Chondrocyte (in vitro differentiated cells): ENCODE measurements around the gene C6orf163. TPM values are rescaled to one million over a fixed set of nuclear protein-coding genes. Genes with fewer than 3 reads are reported as not detected.

Experiments
- DNase-seq: peaks from one replicate; pipeline ENCODE4 v3.0.0; 2021; ENCODE audit warnings: mixed read lengths, low spot score
- H3K27ac Mint-ChIP-seq: one replicate; pipeline ENCODE4 v1.8.0; 2021; ENCODE audit warnings: mild to moderate bottlenecking, moderate library complexity, mixed read lengths; ENCODE audit not compliant: unreplicated experiment
- H3K27me3 Mint-ChIP-seq: 2 replicates; pipeline ENCODE4 v1.8.0; 2021; ENCODE audit warnings: low read depth, mixed read lengths
- H3K36me3 Mint-ChIP-seq: 2 replicates; pipeline ENCODE4 v1.8.0; 2021; ENCODE audit warnings: low read depth, mixed read lengths
- H3K4me1 Mint-ChIP-seq: 2 replicates; pipeline ENCODE4 v1.8.0; 2021; ENCODE audit warnings: low read depth, mild to moderate bottlenecking, mixed read lengths
- H3K4me3 Mint-ChIP-seq: one replicate; pipeline ENCODE4 v1.8.0; 2021; ENCODE audit warnings: mild to moderate bottlenecking, moderate library complexity, mixed read lengths; ENCODE audit not compliant: unreplicated experiment
- H3K9me3 Mint-ChIP-seq: 2 replicates; pipeline ENCODE4 v1.8.0; 2021; ENCODE audit warnings: low read depth, mixed read lengths
- CTCF ChIP-seq: fragments of 200-600 bp; sonication (generic); IDR thresholded peaks from 2 replicates; pipeline ENCODE4 v1.5.0; 2021; ENCODE audit warnings: antibody characterized with exemption, mild to moderate bottlenecking, moderate library complexity
- total RNA-seq: library from RNA; stranded (reverse); gene quantifications from 3 replicates; pipeline ENCODE4 v1.2.1, GENCODE V29; 2021

C6orf163 gene
- total RNA-seq, 1 donor from 2014 or later = 1.2 TPM

GRCh38 chr6:87366899-87367298 is 22.3 kb downstream of the C6orf163 start:
- no peaks in the 10 kb centered on the region for H3K27me3 Mint-ChIP-seq
- H3K4me1 Mint-ChIP-seq = no peaks in the 10 kb centered on the region
- H3K27ac Mint-ChIP-seq = no peak overlapping the region
- peaks cover 13% of the 10 kb centered on the region for H3K9me3 Mint-ChIP-seq
- no peak for TF ChIP-seq CTCF
- H3K36me3 Mint-ChIP-seq = peaks cover 5% of the 10 kb centered on the region
- DNase-seq = no peak
- no peak overlapping the region for H3K4me3 Mint-ChIP-seq

GRCh38 chr6:87373377-87373776 is 28.8 kb downstream of the C6orf163 start:
- Mint-ChIP-seq H3K4me1 (no peaks in the 10 kb centered on the region), H3K27me3 (no peaks in the 10 kb centered on the region), H3K4me3 (no peak overlapping the region), H3K9me3 (peaks cover 6% of the 10 kb centered on the region), H3K27ac (no peak overlapping the region), H3K36me3 (peaks cover 1% of the 10 kb centered on the region)
- no peak for DNase-seq
- TF ChIP-seq CTCF = no peak

- no peaks in the 10 kb centered on the region for H3K9me3 Mint-ChIP-seq
- TF ChIP-seq CTCF = no peak
- peaks cover 3% of the 10 kb centered on the region for H3K36me3 Mint-ChIP-seq
- no peak overlapping the region for H3K4me3 Mint-ChIP-seq
- no peaks in the 10 kb centered on the region for H3K27me3 Mint-ChIP-seq
- no peak for DNase-seq
- H3K4me1 Mint-ChIP-seq = peaks cover 6% of the 10 kb centered on the region
- no peak overlapping the region for H3K27ac Mint-ChIP-seq
Measured at GRCh38 chr6:87375315-87375714, 30.7 kb downstream of the C6orf163 start.

GRCh38 chr6:87376643-87377042 is 32.0 kb downstream of the C6orf163 start:
- H3K36me3 Mint-ChIP-seq = peaks cover 3% of the 10 kb centered on the region
- peaks cover 6% of the 10 kb centered on the region for H3K4me1 Mint-ChIP-seq
- TF ChIP-seq CTCF = no peak
- no peak overlapping the region for H3K4me3 Mint-ChIP-seq
- H3K27ac Mint-ChIP-seq = no peak overlapping the region
- no peaks in the 10 kb centered on the region for H3K9me3 Mint-ChIP-seq
- H3K27me3 Mint-ChIP-seq = no peaks in the 10 kb centered on the region
- DNase-seq = no peak

GRCh38 chr6:87378947-87379346 is 34.3 kb downstream of the C6orf163 start:
- H3K27me3 Mint-ChIP-seq = no peaks in the 10 kb centered on the region
- peaks cover 3% of the 10 kb centered on the region for H3K36me3 Mint-ChIP-seq
- no peaks in the 10 kb centered on the region for H3K9me3 Mint-ChIP-seq
- peaks cover 6% of the 10 kb centered on the region for H3K4me1 Mint-ChIP-seq
- no peak for DNase-seq
- no peak overlapping the region for H3K27ac Mint-ChIP-seq
- no peak for TF ChIP-seq CTCF
- no peak overlapping the region for H3K4me3 Mint-ChIP-seq
